ENCODE results near the gene RTCA.
"Not testable (repeated sequence)": the region's sequence is repeated elsewhere in the genome, so short reads cannot be mapped to it uniquely, and the experiment has no call there.

The RTCA gene

DNA sequence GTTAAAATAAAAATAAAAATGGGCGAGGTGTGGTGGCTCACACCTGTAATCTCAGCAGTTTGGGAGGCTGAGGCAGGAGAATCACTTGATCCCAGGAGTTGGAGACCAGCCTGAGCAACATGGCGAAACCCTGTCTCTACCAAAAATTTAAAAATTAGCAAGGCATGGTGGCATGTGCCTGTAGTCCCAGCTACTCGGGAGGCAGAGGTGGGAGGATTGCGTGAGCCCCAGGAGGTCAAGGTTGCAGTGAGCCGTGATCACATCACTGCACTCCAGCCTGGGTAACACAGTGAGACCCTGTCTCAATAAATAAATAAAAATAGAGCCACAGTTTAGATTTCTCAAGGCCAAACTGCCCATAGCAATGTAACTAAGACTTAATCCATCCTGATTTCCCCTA is 9.7 kb upstream of the RTCA start:
- in situ Hi-C loops (cut with MboI; ENCODE audit: low sequenced_read_pairs) = not testable (repeated sequence)

DNA sequence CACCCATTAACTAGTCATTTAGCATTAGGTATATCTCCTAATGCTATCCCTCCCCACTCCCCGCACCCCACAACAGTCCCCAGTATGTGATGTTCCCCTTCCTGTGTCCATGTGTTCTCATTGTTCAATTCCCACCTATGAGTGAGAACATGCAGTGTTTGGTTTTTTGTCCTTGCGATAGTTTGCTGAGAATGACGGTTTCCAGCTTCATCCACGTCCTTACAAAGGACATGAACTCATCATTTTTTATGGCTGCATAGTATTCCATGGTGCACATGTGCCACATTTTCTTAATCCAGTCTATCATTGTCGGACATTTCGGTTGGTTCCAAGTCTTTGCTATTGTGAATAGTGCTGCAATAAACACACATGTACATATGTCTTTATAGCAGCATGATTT is 7.6 kb upstream of the RTCA start:
- in situ Hi-C loops (cut with MboI; ENCODE audit: low sequenced_read_pairs) = not testable (repeated sequence)

DNA sequence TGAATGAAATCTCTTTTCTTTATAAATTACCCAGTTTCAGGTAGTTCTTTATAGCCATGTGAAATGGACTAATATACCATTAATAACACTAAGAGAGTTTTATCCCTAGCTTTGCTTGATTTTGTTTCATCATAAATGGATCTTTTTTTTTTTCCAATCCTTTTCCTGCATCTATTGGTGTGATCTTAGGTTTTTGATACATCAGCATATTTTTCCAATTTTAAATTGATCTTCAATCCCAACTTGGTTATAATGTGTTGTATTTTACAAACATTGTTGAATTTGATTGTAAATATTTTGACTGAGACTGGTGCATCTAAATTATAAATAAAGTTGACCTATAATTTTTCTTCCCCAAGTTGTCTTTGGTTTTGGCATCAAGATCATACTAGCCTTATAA is 4.3 kb upstream of the RTCA start:
- in situ Hi-C loops (cut with MboI; ENCODE audit: low sequenced_read_pairs) = no loop called here

DNA sequence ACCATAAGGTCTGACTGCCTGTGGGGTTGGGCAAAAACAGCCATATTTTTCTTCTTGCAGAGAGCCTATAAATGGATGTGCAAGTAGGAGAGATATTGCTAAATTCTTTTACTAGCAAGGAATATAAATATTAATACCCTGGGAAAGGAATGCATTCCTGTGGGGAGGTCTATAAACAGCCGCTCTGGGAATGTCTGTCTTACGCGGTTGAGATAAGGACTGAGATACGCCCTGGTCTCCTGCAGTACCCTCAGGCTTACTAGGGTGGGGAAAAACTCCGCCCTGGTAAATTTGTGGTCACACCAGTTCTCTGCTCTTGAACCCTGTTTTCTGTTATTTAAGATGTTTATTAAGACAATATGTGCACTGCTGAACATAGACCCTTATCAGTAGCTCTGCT is 1.9 kb upstream of the RTCA start:
- in situ Hi-C loops (cut with MboI; ENCODE audit: low sequenced_read_pairs) = not testable (repeated sequence)

DNA sequence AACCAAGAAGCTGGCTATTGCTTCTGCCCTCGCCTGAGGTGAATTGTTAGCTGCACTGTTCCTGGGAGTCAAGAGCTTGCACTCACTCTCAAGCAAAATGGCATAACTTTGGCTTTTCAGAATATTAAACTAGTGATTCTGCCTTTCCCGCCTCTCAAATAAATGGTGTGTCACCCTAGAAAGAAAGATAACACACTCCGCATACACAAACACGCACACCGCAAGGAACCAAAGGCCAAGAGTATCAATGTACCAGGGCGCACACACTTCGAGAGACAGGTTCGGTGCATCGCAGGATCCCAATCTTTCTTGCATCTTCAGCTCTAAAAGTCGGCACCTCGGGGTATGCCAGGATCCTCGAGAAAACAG is 470 bp upstream of the RTCA start:
- in situ Hi-C loops (cut with MboI; ENCODE audit: low sequenced_read_pairs) = no loop called here

DNA sequence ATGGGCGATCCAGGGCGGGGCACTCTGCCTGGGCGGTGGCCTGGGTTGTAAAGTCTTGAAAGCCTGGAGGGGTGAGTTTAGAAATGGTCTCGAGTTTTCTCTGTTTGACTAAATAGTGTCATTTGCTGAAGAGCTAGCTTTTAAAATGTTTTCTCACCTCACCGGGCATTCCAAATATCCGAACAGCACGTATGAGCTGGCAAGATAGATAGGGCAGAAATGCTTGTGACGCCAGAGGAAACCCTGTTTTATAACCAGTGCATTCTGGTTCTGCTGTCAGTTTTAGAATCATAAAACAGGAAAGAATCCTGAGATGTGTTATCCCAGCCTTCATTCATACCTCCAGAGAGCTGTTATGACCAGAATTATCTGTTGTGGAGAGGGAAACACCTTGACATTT is 725 bp downstream of the RTCA start:
- in situ Hi-C loops (cut with MboI; ENCODE audit: low sequenced_read_pairs) = no loop called here

DNA sequence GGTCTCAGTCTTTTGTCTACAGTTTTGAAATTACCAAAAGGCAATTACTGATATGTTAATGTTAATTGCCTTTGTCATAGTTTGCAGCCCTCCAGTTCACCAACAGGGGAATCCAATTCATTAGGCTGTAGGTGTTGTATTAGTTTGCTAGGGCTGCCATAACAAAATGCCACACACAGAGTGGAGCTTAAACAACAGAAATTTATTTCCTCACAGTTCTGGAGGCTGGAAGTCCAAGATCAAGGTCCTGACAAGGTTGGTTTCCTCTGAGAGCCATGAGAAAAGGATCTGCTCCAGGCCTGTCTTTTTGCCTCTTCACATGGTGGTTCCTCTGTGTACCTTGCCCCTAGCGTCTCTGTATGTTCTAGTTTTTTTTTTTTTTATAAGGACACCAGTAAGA is 1.3 kb downstream of the RTCA start:
- in situ Hi-C loops (cut with MboI; ENCODE audit: low sequenced_read_pairs) = no loop called here

DNA sequence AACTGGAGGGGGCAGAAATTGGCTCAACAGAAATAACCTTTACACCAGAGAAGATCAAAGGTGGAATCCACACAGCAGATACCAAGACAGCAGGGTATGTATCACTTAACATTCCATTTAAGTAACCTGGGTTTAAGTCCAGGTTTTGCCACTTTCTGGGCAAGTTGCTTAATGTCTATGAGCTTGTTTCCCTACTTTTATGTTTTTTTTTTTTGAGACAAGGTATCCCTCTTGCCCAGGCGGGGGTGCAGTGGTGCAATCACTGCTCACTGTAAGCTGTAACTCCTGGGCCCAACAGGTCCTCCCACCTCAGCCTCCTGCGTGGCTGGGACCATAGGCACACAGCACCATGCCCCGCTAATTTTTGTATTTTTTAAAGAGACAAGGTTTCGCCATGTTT is 2.2 kb downstream of the RTCA start:
- in situ Hi-C loops (cut with MboI; ENCODE audit: low sequenced_read_pairs) = no loop called here

DNA sequence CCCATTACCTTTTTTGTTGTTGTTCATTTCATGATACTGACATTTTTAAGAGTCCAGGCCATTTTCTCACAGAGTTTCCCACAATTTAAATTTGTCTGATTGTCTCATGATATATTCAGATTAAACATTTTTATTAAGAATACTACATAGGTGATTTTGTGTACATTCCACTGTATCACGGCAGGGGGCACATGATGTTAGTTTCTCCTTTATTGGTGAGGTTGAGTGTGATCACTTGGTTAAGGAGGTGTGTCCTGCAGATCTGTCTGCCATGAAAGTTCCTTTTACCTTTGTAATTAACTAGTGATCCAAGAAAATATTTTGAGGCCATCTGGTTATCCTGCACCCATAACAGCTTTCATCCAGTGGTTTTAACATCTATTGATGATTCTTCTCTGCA is 11.8 kb downstream of the RTCA start:
- in situ Hi-C loops (cut with MboI; ENCODE audit: low sequenced_read_pairs) = no loop called here

DNA sequence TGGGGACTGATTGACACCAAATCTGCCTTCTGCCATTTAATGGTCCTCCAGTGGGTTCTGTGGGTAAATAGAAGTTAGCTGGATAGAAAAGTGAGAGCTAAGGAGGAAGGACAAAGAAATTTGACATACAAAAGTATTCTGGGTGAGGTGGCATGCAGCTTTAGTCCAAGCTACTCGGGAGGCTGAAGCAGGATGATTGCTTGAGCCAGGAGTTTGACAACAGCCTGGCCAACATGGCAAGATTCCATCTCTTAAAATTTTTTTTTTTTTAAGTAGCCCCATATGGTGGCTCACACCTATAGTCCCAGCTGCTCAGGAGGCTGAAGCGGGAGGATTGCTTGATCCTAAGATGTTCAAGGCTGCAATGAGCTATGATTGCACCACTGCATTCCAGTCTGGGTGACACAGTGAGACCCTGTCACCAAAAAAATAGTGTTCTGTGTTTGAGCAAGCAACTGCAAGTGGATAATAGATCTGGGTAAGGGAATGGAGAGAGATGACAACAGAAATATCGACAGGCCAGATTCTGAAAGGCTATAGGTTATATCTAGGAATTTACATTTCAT is 13.4 kb downstream of the RTCA start:
- in situ Hi-C loops (cut with MboI; ENCODE audit: low sequenced_read_pairs) = no loop called here

DNA sequence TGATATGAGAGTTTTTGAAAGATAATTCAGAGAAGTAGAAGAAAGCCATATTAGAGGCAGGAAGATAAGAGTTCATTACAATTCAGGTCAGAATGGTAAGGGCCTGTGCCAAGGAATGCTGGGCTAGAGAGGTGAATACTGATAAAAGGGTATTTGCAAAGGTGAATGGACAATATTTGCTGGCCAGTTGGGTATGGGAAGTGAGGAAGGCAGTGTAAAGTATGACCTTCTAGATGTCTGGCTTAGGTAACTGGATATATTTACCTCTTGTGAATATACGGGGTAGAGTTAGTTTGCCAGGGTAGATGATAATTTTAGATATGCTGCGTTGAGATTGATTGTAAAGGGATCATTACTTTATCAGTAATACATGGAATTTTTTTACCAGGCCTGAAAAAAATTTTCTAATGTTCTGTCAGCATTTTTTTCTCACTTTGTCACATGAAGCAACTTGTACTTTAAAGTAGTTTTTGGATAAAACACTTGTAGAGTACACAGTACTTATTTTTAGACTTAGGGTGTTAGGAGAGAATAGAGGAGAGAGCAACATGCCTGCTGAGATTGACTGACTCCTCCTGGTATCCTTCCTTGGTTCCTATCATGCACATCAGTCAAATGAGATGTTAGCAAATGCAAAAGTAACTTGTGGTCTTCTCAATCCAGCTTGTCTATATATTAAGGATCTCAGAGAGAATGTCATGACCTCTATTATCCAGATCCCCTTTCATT is 14.1 kb downstream of the RTCA start:
- in situ Hi-C loops (cut with MboI; ENCODE audit: low sequenced_read_pairs) = no loop called here

DNA sequence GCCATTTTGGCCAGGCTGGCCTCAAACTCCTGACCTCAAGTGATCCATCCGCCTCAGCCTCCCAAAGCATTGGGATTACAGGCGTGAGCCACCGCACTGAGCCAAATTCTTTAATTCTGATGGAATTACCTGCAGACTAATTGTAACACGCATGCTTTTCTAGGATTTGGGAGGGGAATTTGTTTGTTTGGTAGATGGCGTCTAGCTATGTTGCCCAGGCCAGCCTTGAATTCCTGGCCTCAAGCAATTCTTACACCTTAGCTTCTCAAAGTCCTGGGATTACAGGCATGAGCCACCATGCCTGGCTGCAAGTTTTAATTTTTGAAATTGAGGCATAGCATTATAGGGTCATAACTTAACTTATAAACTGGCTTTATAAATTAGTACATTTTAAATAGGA is 18.6 kb downstream of the RTCA start:
- in situ Hi-C loops (cut with MboI; ENCODE audit: low sequenced_read_pairs) = no loop called here

DNA sequence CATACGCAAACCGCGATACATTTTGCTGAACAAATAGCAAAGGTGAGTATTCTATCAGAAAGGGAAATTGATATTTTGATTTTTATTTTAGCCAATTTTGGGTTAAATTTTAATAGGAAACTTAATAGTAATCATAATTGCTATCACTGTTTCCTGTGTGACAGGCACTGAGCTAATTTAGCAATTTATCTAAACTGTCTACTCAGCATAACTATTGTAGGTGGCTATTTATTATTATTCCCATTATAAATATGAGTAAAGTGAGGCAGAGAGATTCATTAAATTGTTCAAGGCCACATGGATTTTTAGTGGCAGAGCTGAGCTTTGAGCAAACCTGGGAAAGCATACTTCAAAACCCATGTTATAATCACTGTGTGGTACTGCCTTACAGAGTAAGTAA is 21.1 kb downstream of the RTCA start:
- in situ Hi-C loops (cut with MboI; ENCODE audit: low sequenced_read_pairs) = no loop called here

DNA sequence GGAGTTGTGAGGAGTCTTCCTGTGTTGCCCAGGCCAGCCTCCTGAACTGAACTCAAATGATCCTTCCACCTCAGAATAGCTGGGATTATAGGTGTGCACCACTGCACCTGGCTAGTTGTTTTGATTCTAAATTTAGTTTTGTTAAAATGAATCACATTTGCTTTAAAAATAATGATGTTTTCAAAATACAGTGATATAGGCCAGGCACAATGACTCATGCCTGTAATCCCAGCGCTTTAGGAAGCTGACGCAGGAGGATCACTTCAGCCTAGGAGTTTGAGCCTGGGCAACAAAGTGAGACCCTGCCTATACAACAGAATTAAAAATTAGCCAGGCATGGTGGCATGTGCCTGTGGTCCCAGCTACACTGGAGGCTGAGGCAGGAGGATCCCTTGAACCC is 24.3 kb downstream of the RTCA start:
- in situ Hi-C loops (cut with MboI; ENCODE audit: low sequenced_read_pairs) = no loop called here

DNA sequence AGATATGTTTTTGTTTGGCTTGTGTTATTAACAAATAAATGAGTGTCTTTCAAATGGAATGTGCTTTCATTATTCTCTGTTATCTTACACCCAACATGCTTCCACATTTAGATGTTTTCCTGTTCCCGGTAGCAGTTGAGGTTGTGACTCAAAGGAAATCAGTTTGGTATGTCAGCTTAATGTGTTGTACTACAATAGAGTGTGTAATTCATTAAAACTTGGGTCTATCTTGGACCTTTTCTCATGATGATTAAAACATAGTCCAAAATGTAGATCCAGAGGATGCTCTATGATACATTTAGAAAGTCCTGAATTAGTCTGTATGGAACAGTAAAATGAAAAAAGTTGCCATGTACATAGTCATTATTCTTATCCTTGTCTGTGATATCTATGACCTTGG is 26.7 kb downstream of the RTCA start:
- in situ Hi-C loops (cut with MboI; ENCODE audit: low sequenced_read_pairs) = no loop called here

DNA sequence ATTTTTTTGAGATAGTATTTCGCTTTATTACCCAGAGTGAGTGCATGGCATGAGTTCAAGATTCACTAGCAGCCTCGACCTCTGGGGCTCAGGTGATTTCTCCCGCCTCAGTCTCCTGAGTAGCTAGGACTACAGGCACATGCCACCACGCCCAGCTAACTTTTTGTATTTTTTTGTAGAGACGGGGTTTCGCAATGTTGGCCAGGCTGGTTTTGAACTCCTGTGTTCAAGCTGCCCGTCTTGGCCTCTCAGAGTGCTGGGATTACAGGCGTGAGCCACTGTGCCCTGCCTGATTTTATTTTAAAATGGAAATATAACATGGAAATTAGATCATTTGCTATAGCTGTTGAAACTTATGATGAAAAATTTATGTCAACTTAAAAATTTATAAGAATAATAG is 30.1 kb downstream of the RTCA start:
- in situ Hi-C loops (cut with MboI; ENCODE audit: low sequenced_read_pairs) = no loop called here

DNA sequence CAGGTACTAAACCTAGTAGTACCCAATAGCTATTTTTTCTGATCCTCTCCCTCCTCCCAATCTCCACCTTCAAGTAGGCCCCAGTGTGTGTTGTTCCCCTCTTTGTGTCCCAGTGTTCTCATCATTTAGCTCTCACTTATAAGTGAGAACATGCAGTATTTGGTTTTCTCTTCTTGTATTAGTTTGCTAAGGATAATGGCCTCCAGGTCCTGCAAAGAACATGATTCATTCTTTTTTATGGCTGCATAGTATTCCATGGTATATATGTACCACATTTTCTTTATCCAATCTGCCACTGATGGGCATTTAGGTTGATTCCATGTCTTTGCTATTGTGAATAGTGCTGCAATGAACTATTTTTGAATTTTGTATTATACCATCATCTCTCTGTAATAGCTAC is 31.0 kb downstream of the RTCA start:
- in situ Hi-C loops (cut with MboI; ENCODE audit: low sequenced_read_pairs) = not testable (repeated sequence)

DNA sequence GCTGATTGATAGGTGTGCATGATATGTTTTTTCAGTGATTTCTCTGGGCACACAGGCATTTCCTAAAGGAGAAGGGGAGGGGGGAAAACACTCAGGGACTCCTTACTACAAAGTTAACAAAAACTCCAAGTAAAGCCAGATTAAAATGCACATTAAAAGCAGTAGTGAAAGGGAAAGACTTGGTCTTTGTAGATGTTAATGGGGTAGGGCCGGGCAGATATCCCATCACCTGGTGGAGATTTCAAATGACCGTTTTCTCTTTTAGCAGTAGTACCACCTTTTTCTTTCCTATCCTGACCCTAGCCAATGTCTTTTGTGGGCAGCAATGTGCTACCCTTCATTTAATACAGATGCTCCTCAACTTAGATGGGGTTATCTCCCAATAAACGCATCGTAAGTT is 32.5 kb downstream of the RTCA start:
- in situ Hi-C loops (cut with MboI; ENCODE audit: low sequenced_read_pairs) = no loop called here

DNA sequence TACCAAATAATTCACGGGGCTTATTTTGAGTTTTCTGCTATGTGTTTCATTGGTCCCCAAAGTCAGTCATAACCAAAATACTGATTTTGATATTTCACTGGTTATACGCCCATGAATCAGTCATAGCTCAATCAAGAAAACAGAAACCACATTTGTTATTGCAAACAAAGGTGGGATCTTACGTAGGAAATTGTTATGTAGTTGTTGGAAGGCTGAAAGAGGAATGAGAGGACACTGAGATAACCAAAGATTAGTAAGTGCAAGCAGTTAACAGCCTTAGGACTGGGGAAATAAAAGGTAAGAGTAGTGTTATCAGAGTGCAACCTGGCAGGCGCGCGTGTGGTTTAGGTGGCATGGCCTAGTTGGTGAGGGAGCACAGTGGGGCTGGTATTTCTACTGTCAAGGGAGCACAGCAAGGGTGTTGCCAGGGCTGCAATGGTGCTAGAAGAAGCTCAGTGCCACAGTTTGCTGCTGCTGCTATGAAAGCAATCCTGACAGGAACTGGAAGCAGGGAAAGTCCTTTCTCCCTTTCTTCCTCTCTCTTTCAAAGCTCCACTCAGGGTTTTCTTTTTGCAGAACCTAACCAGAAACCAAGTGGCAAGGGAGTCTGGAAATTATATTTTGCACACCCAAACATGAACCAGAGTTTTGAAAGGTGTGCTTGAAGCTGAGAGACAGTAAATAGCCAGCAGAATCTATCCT is 33.7 kb downstream of the RTCA start:
- in situ Hi-C loops (cut with MboI; ENCODE audit: low sequenced_read_pairs) = no loop called here

DNA sequence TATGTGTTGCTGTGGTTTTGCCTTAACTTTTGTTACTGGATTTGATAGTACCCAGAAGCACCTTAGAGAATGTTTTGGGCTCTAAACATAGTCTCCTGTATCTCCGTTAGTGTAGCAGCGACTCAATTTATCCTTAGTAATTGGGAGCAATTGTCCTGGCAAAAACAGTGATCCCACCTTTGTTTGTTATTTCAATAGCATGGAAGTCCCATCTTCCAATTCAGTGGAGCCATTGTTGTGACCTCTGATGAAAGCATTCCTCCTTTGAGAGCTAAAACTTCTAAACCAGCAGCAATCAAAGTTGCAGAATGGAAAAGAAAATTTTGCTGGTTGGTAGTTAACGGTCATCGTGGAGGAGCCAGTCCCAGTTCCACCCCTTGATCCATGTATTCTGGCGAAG is 34.7 kb downstream of the RTCA start:
- in situ Hi-C loops (cut with MboI; ENCODE audit: low sequenced_read_pairs) = no loop called here

DNA sequence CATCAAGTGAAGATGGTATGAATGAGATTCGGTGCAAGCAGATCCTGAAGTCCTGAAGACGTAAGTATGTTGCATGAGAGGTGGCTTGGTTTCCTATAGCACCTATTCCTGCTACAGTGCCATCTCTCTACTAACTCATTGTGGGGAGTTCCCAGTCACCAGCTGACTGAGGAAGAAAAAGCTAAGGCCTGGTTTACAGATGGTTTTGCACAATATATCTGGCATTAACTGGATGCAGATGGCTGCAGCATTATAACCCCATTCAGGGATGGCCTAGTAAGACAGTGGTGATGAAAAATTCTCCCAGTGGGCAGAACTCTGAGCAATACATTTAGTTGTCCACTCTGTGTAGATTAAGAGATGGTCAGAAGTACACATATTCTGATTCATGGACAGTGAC is 36.7 kb downstream of the RTCA start:
- in situ Hi-C loops (cut with MboI; ENCODE audit: low sequenced_read_pairs) = no loop called here

DNA sequence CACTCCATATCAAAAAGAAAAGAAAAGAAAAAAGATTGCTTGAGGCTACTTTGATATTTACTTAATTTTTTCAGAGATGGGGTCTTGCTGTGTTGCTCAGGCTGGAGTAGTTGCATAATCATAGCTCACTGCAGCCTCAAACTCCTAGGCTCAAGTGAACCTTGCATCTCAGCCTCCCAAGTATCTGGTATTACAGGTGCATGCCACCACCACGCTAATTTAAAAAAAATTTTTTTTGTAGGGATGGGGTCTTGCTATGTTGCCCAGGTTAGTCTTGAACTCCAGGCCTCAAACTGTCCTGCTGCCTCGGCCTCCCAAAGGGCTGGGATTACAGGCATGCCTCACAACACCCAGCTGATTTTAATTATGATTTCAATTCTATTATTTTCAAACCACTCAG is 38.2 kb downstream of the RTCA start:
- in situ Hi-C loops (cut with MboI; ENCODE audit: low sequenced_read_pairs) = no loop called here

DNA sequence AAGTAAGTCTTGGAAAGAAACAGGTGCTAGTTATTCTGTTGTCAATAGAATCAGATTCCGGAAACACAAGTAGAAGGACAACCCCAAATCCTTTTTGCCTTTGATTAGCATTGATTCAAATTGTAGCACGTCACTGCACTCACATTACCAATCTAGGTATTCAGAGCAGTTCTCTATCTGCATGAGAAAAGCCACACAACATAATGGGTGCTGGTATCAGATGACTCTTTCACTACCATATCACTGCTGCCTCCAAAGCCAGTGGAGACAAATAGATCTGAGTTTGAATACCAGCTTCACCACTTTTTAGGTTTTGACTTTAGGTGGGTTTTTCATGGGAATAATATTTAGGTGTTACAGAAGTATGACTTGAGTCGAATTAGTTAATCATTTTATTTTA is 38.9 kb downstream of the RTCA start:
- in situ Hi-C loops (cut with MboI; ENCODE audit: low sequenced_read_pairs) = no loop called here

All from HL-60/S4 (cell line).